ENCODE data around the gene CDC42BPA. TPM values are rescaled to one million over a fixed set of nuclear protein-coding genes. Genes with fewer than 3 reads are reported as not detected.

Gene CDC42BPA
- polyA plus RNA-seq, 2 of the 4 experiments (the other 2 are of a cell fraction): 11.4 to 28.4 TPM

- FAIRE-seq: no peak
- CTCF ChIA-PET: no interaction called here
- Histone ChIP-seq H3K9me3 (no peaks in the 10 kb centered on the region), H3K4me1 (0 out of 3 replicates have a peak, but pooled peaks cover 3% of the 10 kb centered on the region), H3K27ac (no peak overlapping the region), H3K4me3 (no peak overlapping the region), H3K4me2 (no peak overlapping the region)
- TF ChIP-seq GATA3 (IDR thresholded peaks at IDR 0.05; ENCODE audit: borderline replicate concordance) (no peak), JUN (IDR thresholded peaks at IDR 0.05) (no peak), KDM5A (IDR thresholded peaks at IDR 0.05) (no peak), NFE2L2 (conservative IDR thresholded peaks at IDR 0.05; ENCODE audit: low read length) (no peak), CBX2 (IDR thresholded peaks at IDR 0.05; ENCODE audit: borderline replicate concordance, low read depth) (no peak)
- no peak for ATAC-seq
- 94% methylated on average over 4 of the region's 4 CpGs for WGBS (ENCODE audit: missing lambda C conversion rate)
- POLR2A ChIA-PET: no interaction called here
- DNase-seq (ENCODE audit: low read depth in 1 of 2, low spot score in 1 of 2): no peak
Measured at GRCh38 chr1:227155688-227156087, 162.6 kb downstream of the CDC42BPA start.

GRCh38 chr1:227155004-227155403, 163.3 kb downstream of the CDC42BPA start:
- TF ChIP-seq HMGXB4 (CRISPR knock-in tag; IDR thresholded peaks at IDR 0.05; ENCODE audit: borderline replicate concordance): no peak
- no peak for TF ChIP-seq SMC3 (IDR thresholded peaks at IDR 0.05)
- TF ChIP-seq RAD21 (conservative IDR thresholded peaks at IDR 0.05 in 1 of 2, IDR thresholded peaks at IDR 0.05 in 1 of 2): no peak
- no peak for TF ChIP-seq JUNB (IDR thresholded peaks at IDR 0.05)
- TF ChIP-seq BCL3 (IDR thresholded peaks at IDR 0.05): no peak
- no peak for TF ChIP-seq EHF (CRISPR knock-in tag; IDR thresholded peaks at IDR 0.05)
- TF ChIP-seq POLR2A (IDR thresholded peaks at IDR 0.05; ENCODE audit: low read length): no peak
- no peak for TF ChIP-seq EP300 (IDR thresholded peaks at IDR 0.05)
- ChIA-PET POLR2A (no interaction called here), CTCF (no interaction called here)
- H3K4me2 ChIP-seq: no peak overlapping the region
- no peak overlapping the region for H3K27ac ChIP-seq
- DNase-seq (ENCODE audit: low read depth in 1 of 2, low spot score in 1 of 2) (no peak), ATAC-seq (no peak), FAIRE-seq (no peak)
- H3K4me3 ChIP-seq: no peak overlapping the region
- 64% methylated on average over 2 of the region's 2 CpGs for WGBS (ENCODE audit: missing lambda C conversion rate)
- H3K4me1 ChIP-seq: 0 out of 3 replicates have a peak, but pooled peaks cover 3% of the 10 kb centered on the region
- no peaks in the 10 kb centered on the region for H3K9me3 ChIP-seq

GRCh38 chr1:227152525-227152924, 165.8 kb downstream of the CDC42BPA start:
- Histone ChIP-seq H3K4me2 (no peak overlapping the region), H3K27ac (no peak overlapping the region), H3K4me1 (0 out of 3 replicates have a peak, but pooled peaks cover 3% of the 10 kb centered on the region), H3K9me3 (no peaks in the 10 kb centered on the region), H3K4me3 (no peak overlapping the region)
- ChIA-PET POLR2A (no interaction called here), CTCF (no interaction called here)
- DNase-seq (ENCODE audit: low read depth in 1 of 2, low spot score in 1 of 2): no peak
- FAIRE-seq: no peak
- 93% methylated on average over 2 of the region's 2 CpGs for WGBS (ENCODE audit: missing lambda C conversion rate)
- no peak for TF ChIP-seq BCL3 (IDR thresholded peaks at IDR 0.05)
- no peak for TF ChIP-seq ZFP36 (IDR thresholded peaks at IDR 0.05; ENCODE audit: borderline replicate concordance, partially characterized antibody)
- no peak for ATAC-seq

GRCh38 chr1:227140376-227140775, 177.9 kb downstream of the CDC42BPA start:
- H3K9me3 ChIP-seq: no peaks in the 10 kb centered on the region
- H3K4me1 ChIP-seq: no peaks in the 10 kb centered on the region
- FAIRE-seq (no peak), DNase-seq (ENCODE audit: low read depth in 1 of 2, low spot score in 1 of 2) (no peak), ATAC-seq (no peak)
- H3K4me3 ChIP-seq: no peak overlapping the region
- H3K4me2 ChIP-seq: no peak overlapping the region
- ChIA-PET CTCF (no interaction called here), POLR2A (no interaction called here)
- no peak overlapping the region for H3K27ac ChIP-seq
- TF ChIP-seq POLR2A (IDR thresholded peaks at IDR 0.05; ENCODE audit: low read length): no peak
- TF ChIP-seq EHF (CRISPR knock-in tag; IDR thresholded peaks at IDR 0.05): no peak
- TF ChIP-seq REST (IDR thresholded peaks at IDR 0.05): no peak
- no peak for TF ChIP-seq MAZ (IDR thresholded peaks at IDR 0.05; ENCODE audit: borderline replicate concordance, low read depth, low read length)
- no peak for TF ChIP-seq GATA3 (IDR thresholded peaks at IDR 0.05; ENCODE audit: borderline replicate concordance)
- TF ChIP-seq EP300 (IDR thresholded peaks at IDR 0.05): no peak
- no peak for TF ChIP-seq BCL3 (IDR thresholded peaks at IDR 0.05)
- TF ChIP-seq CTCF (IDR thresholded peaks at IDR 0.05): no peak
- no peak for TF ChIP-seq ZFP36 (IDR thresholded peaks at IDR 0.05; ENCODE audit: borderline replicate concordance, partially characterized antibody)
- 79% methylated on average over 1 of the region's 1 CpG for WGBS (ENCODE audit: missing lambda C conversion rate)
